ENCODE results near the gene CACNA1S. TPM values are rescaled to one million over a fixed set of nuclear protein-coding genes. Genes with fewer than 3 reads are reported as not detected.

Gene CACNA1S
- total RNA-seq, 2 donors from 2014 or later, result not detected

- H3K36me3 ChIP-seq, result no peaks in the 10 kb centered on the region
- H3K27me3 ChIP-seq, result no peaks in the 10 kb centered on the region
- peak overlapping the region in 1 of 2 donors; percentile 49 for H3K4me3 ChIP-seq
- H3K27ac ChIP-seq, result no peak overlapping the region
- no peaks in the 10 kb centered on the region for H3K9me3 ChIP-seq
- no peak for TF ChIP-seq CTCF (IDR thresholded peaks at IDR 0.05)
- H3K4me1 ChIP-seq, result peaks cover 0 to 8% of the 10 kb centered on the region in 2 donors
- no peak for DNase-seq (ENCODE audit: low spot score)
Measured at GRCh38 chr1:201113451-201114244, 1.4 kb upstream of the CACNA1S start.

GRCh38 chr1:201112926-201113325, 700 bp upstream of the CACNA1S start:
- peaks cover 0 to 8% of the 10 kb centered on the region in 2 donors for H3K4me1 ChIP-seq
- H3K9me3 ChIP-seq, result no peaks in the 10 kb centered on the region
- no peaks in the 10 kb centered on the region for H3K27me3 ChIP-seq
- H3K36me3 ChIP-seq, result no peaks in the 10 kb centered on the region
- no peak overlapping the region for H3K4me3 ChIP-seq
- DNase-seq (ENCODE audit: low spot score), result no peak
- no peak overlapping the region for H3K27ac ChIP-seq
- no peak for TF ChIP-seq CTCF (IDR thresholded peaks at IDR 0.05)

- Histone ChIP-seq H3K4me1 (peaks cover 0 to 8% of the 10 kb centered on the region in 2 donors), H3K4me3 (no peak overlapping the region), H3K27ac (no peak overlapping the region), H3K36me3 (no peaks in the 10 kb centered on the region), H3K27me3 (no peaks in the 10 kb centered on the region), H3K9me3 (no peaks in the 10 kb centered on the region)
- DNase-seq (ENCODE audit: low spot score), result no peak
- no peak for TF ChIP-seq CTCF (IDR thresholded peaks at IDR 0.05)
Measured at GRCh38 chr1:201111672-201112071, 554 bp downstream of the CACNA1S start.

- no peaks in the 10 kb centered on the region for H3K9me3 ChIP-seq
- no peak for TF ChIP-seq CTCF (IDR thresholded peaks at IDR 0.05)
- no peak overlapping the region for H3K4me3 ChIP-seq
- H3K27me3 ChIP-seq, result no peaks in the 10 kb centered on the region
- H3K4me1 ChIP-seq, result peaks cover 0 to 8% of the 10 kb centered on the region in 2 donors
- H3K36me3 ChIP-seq, result no peaks in the 10 kb centered on the region
- DNase-seq (ENCODE audit: low spot score), result no peak
- H3K27ac ChIP-seq, result no peak overlapping the region
Measured at GRCh38 chr1:201111156-201111555, 1.1 kb downstream of the CACNA1S start.

- no peaks in the 10 kb centered on the region for H3K27me3 ChIP-seq
- no peak overlapping the region for H3K27ac ChIP-seq
- H3K4me3 ChIP-seq, result no peak overlapping the region
Measured at GRCh38 chr1:201110616-201111015, 1.6 kb downstream of the CACNA1S start.

More at GRCh38 chr1:201110616-201111015, 1.6 kb downstream of the CACNA1S start:
- TF ChIP-seq CTCF (IDR thresholded peaks at IDR 0.05), result no peak
- DNase-seq (ENCODE audit: low spot score), result no peak
- Histone ChIP-seq H3K4me1 (peaks cover 0 to 8% of the 10 kb centered on the region in 2 donors), H3K36me3 (no peaks in the 10 kb centered on the region), H3K9me3 (no peaks in the 10 kb centered on the region)

Data from right atrium auricular region (tissue), 2 donors.